Measurements from ENCODE around the gene ENO1. TPM values are rescaled to one million over a fixed set of nuclear protein-coding genes. Genes with fewer than 3 reads are reported as not detected.

Gene ENO1
- total RNA-seq (1,530 and 1,593 TPM in 2 replicates), polyA plus RNA-seq (1,111 and 1,134 TPM in 2 replicates), polyA minus RNA-seq (1,405 and 1,507 TPM in 2 replicates), Bru-seq, nascent RNA (percentile 99 among the genes with signal in this experiment), BruChase-seq, experiment 1, labeled RNA remaining after a 6-hour chase (percentile 99 among the genes with signal in this experiment), BruChase-seq, experiment 2, labeled RNA remaining after a 2-hour chase (percentile 97 among the genes with signal in this experiment)
- polyA plus RNA-seq (2011; cell fraction: cytosol; rRNA removed), result 1,324 and 1,546 TPM in 2 replicates
- polyA plus RNA-seq (2011; cell fraction: nucleus; rRNA removed), result 1,008 and 1,022 TPM in 2 replicates
- 1,225 and 1,921 TPM in 2 replicates for polyA plus RNA-seq (2012)
- 1,988 TPM for polyA minus RNA-seq (2011; cell fraction: cytosol; rRNA and poly(A)+ RNA removed)
- 303 and 331 TPM in 2 replicates for polyA minus RNA-seq (2011; cell fraction: nucleus; rRNA and poly(A)+ RNA removed)
- long read RNA-seq, transcript ENO1-203 (9 exons, 2,548 nt), result minor isoform, 10 of 5,376 reads
- long read RNA-seq, transcript ENO1-201 (12 exons, 1,781 nt), result major isoform, 5,026 of 5,376 reads
- long read RNA-seq, partial matches to known transcripts, result 246 of 5,376 reads
- long read RNA-seq, other reads (novel, unspliced or antisense), result 93 of 5,376 reads

GRCh38 chr1:8878448-8878697 is at the start of gene ENO1:
Gene ENO1 (minus strand): TSS chr1:8878686. CDS start chr1:8874908, 3,778 bp downstream.
- TF ChIP-seq POLR2A (IDR thresholded peaks at IDR 0.05; ENCODE audit: low read depth, low read length) (peak; percentile 94), POLR2AphosphoS5 (IDR thresholded peaks at IDR 0.05; ENCODE audit: insufficient read depth, low read depth, low read length) (peak; percentile 98), FOS (IDR thresholded peaks at IDR 0.05; ENCODE audit: borderline replicate concordance, insufficient read depth, low read length) (no peak)
- DNase-seq (ENCODE audit: low read depth, low spot score) (no peak), FAIRE-seq (no peak)
- H3K36me3 ChIP-seq (ENCODE audit: control insufficient read depth in 2 of 2, extremely low read depth in 1 of 2, insufficient read depth in 2 of 2, low read length in 2 of 2), result peaks cover 3 to 11% of the 10 kb centered on the region in 2 experiments
- no peaks in the 10 kb centered on the region for H3K9me1 ChIP-seq (replicated peaks; ENCODE audit: control insufficient read depth, extremely low read depth, insufficient read depth, low read length)
- H3K4me1 ChIP-seq (ENCODE audit: control insufficient read depth, extremely low read depth, insufficient read depth, low read length), result peaks cover 43% of the 10 kb centered on the region
- peak within 1 kb of the TSS; percentile 87 for H3K4me2 ChIP-seq (ENCODE audit: insufficient read depth, low read length)
- POLR2A ChIA-PET, result interaction anchor here (0.9 kb wide), 1 partner anchor 16 kb away, joined by 3 read pairs; no protein-coding TSS in a partner anchor
- BruUV-seq (replicated peaks), result no TSS peak
- H3K9ac ChIP-seq (replicated peaks; ENCODE audit: extremely low read depth, insufficient read depth, low read length), result peak within 1 kb of the TSS; percentile 95
- intact Hi-C loops (cut with micrococcal nuclease) (loop anchor here (1.0 to 2.0 kb wide), 3 partner anchors 20 to 108 kb away; partner anchors contain the start of gene RERE), dilution Hi-C loops (cut with MboI; ENCODE audit: extremely low pct_ligation_motif_present, low sequenced_read_pairs) (no loop called here)
- H3K79me2 ChIP-seq (ENCODE audit: control insufficient read depth, insufficient read depth, low read length), result peaks cover 46% of the 10 kb centered on the region
- H3K4me3 ChIP-seq (replicated peaks in 1 of 3; ENCODE audit: insufficient read depth in 1 of 3, low read depth in 1 of 3, low read length in 3 of 3), result peak within 1 kb of the TSS; percentile 48 to 83 (median 62)
- H3K27me3 ChIP-seq (ENCODE audit: control insufficient read depth in 2 of 2, insufficient read depth in 2 of 2, low read length in 2 of 2), result no peaks in the 10 kb centered on the region
- peak within 1 kb of the TSS; percentile 69 for H2AFZ ChIP-seq (ENCODE audit: low read depth, low read length)
- no peaks in the 10 kb centered on the region for H3K9me3 ChIP-seq (replicated peaks; ENCODE audit: control insufficient read depth, insufficient read depth, low read length)
- CTCF ChIA-PET, result interaction anchor here (0.7 to 6.1 kb wide), 4 partner anchors 14 to 223 kb away, joined by 3 to 63 read pairs (median 8); no protein-coding TSS in a partner anchor
- H4K20me1 ChIP-seq (replicated peaks; ENCODE audit: control insufficient read depth, extremely low read depth, insufficient read depth, low read length), result no peaks in the 10 kb centered on the region
- H3K27ac ChIP-seq (ENCODE audit: insufficient read depth, low read depth, low read length), result peak within 1 kb of the TSS; percentile 77

GRCh38 chr1:8926707-8927694 is 48.5 kb upstream of the ENO1 start:
- Histone ChIP-seq H3K27me3 (ENCODE audit: control insufficient read depth in 2 of 2, insufficient read depth in 2 of 2, low read length in 2 of 2) (peaks cover 4 to 14% of the 10 kb centered on the region in 2 experiments), H4K20me1 (replicated peaks; ENCODE audit: control insufficient read depth, extremely low read depth, insufficient read depth, low read length) (no peaks in the 10 kb centered on the region), H3K79me2 (ENCODE audit: control insufficient read depth, insufficient read depth, low read length) (no peaks in the 10 kb centered on the region), H3K9ac (replicated peaks; ENCODE audit: extremely low read depth, insufficient read depth, low read length) (no peak overlapping the region), H3K9me3 (replicated peaks; ENCODE audit: control insufficient read depth, insufficient read depth, low read length) (no peaks in the 10 kb centered on the region), H3K4me3 (replicated peaks in 1 of 3; ENCODE audit: insufficient read depth in 1 of 3, low read depth in 1 of 3, low read length in 3 of 3) (no peak overlapping the region), H3K9me1 (replicated peaks; ENCODE audit: control insufficient read depth, extremely low read depth, insufficient read depth, low read length) (no peaks in the 10 kb centered on the region), H3K36me3 (ENCODE audit: control insufficient read depth in 2 of 2, extremely low read depth in 1 of 2, insufficient read depth in 2 of 2, low read length in 2 of 2) (no peaks in the 10 kb centered on the region), H3K27ac (ENCODE audit: insufficient read depth, low read depth, low read length) (no peak overlapping the region), H3K4me1 (ENCODE audit: control insufficient read depth, extremely low read depth, insufficient read depth, low read length) (no peaks in the 10 kb centered on the region), H2AFZ (ENCODE audit: low read depth, low read length) (no peak overlapping the region), H3K4me2 (ENCODE audit: insufficient read depth, low read length) (no peak overlapping the region)
- DNase-seq (ENCODE audit: low read depth, low spot score) (no peak), FAIRE-seq (no peak)
- dilution Hi-C loops (cut with MboI; ENCODE audit: extremely low pct_ligation_motif_present, low sequenced_read_pairs), result no loop called here
- intact Hi-C loops (cut with micrococcal nuclease), result no loop called here
- POLR2A ChIA-PET, result no interaction called here
- BruUV-seq (replicated peaks), result no TSS peak
- no peak for TF ChIP-seq GATA2 (IDR thresholded peaks at IDR 0.05; ENCODE audit: insufficient read depth, insufficient read length, low read depth, low read length)
- no peak for TF ChIP-seq EZH2 (IDR thresholded peaks at IDR 0.05; ENCODE audit: borderline replicate concordance, low read depth, low read length, severe bottlenecking)
- no peak for TF ChIP-seq MYC (IDR thresholded peaks at IDR 0.05; ENCODE audit: low read depth, low read length)
- TF ChIP-seq POLR2AphosphoS5 (IDR thresholded peaks at IDR 0.05; ENCODE audit: insufficient read depth, low read depth, low read length), result no peak
- TF ChIP-seq POLR2A (IDR thresholded peaks at IDR 0.05; ENCODE audit: low read depth, low read length), result no peak
- TF ChIP-seq CTCF (IDR thresholded peaks at IDR 0.05; ENCODE audit: extremely low read depth in 1 of 2, insufficient read depth in 1 of 2, low read depth in 1 of 2, low read length in 2 of 2), result no peak
- TF ChIP-seq MAX (IDR thresholded peaks at IDR 0.05; ENCODE audit: insufficient read depth, insufficient read length), result no peak
- no peak for TF ChIP-seq JUN (IDR thresholded peaks at IDR 0.05; ENCODE audit: borderline replicate concordance, insufficient read depth, insufficient read length, low read depth)
- TF ChIP-seq FOS (IDR thresholded peaks at IDR 0.05; ENCODE audit: borderline replicate concordance, insufficient read depth, low read length), result no peak
- CTCF ChIA-PET, result interaction anchor here (0.7 to 1.1 kb wide), 2 partner anchors 36 to 78 kb away, joined by 4 read pairs; no protein-coding TSS in a partner anchor

Measured in endothelial cell of umbilical vein (primary cell).